NCI-H774 (cell line): Measurements from ENCODE around the gene COG3.

ENCODE experiments used
- DNase-seq: peaks from one replicate; lab custom pipeline; 2025; lab: John Stamatoyannopoulos, UW

COG3 gene

DNA sequence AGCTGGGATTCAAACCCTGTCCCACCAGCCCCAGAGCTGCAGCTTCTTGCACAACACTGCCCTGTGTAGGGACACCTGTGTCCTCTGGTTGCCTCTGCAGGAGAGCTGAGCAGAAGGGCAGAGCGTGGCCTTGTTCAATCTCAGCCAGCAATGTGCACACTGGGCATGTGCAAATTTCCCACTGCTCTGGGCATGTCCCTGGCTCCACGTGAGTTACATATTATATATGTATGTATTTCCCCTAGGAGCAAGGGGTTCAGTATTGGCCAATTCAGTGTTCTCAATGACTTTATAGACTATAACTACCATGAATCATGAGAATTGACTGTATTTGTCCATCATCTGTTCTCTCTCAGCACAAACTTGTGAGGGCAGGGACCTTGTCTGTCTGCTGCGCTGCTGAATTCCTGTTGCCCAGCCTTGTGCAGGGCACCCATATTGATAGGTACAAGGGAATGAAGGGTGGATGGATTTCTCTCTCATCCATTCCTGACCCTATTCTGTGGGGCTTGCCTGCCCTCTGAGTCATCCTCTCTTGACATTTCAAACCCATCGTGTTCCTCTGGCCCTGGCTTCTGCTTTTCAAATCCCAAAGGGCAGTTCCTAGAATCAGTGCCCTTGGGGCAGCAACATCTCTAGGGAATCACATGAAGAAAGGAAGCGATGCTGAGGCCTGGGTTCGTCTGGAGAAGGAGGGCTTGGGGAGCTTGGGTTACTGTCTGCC is 81.1 kb downstream of the COG3 start:
- no peak for DNase-seq

DNA sequence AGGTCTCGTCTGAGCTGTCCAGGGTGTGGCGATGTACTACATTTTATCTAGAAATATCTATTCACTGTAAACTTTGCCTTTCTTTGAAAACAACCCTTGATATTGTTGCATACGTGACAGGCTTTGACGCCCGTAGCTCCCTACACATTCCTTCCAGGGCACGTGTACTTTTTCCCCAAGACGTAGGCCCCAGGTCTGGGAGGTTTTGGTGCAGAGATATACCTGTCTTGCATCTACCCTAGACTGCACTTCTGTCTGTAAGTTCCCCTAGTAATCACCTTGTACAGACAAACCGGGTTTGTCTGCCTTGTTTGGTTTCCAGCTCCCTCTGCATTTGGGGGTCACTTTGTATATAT is 81.6 kb downstream of the COG3 start:
- DNase-seq = no peak

DNA sequence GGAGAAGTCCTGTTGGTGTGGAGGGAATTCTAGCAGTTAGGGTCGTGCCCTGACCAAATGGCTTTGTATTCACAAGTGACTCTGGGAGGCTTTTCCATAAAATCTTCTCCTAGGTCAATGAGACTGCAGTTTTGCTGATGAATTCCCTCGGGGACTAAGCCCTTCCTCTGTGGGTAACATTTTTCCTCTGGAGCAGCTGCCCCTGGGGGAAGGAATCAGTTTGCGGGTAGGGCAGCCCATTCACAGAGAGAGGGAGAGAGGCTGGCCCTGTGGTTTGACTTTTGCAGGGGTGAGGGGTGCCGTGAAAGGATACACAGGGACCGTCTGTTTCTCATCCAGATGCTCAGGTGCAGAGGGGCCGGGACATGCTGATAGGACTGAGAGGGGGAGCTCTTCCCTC is 83.5 kb downstream of the COG3 start:
- DNase-seq = no peak

DNA sequence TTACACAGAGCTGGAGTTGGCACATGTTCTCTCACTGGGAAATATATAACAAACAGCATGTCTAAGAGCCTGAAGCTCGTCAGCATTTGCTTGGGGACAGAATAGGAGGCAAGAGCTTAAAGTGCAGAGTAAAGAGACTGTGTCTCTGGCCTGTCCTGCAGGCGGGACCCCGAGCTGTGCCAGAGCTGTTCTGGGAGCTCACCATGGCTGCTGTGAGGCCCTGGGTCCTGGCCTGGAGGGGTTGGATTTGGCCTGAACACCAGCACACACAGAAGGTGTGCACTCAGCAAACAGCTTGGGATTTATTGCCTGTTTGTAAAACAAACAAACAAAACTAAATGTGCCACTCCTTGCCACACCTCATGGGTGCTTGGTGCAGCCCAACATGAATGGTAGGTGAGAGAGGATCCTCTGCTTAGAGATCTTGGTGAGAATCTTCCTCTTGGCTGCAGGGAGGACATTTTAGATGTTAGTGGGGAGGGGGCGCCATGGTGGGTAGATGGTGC is 89.9 kb downstream of the COG3 start:
- no peak for DNase-seq

DNA sequence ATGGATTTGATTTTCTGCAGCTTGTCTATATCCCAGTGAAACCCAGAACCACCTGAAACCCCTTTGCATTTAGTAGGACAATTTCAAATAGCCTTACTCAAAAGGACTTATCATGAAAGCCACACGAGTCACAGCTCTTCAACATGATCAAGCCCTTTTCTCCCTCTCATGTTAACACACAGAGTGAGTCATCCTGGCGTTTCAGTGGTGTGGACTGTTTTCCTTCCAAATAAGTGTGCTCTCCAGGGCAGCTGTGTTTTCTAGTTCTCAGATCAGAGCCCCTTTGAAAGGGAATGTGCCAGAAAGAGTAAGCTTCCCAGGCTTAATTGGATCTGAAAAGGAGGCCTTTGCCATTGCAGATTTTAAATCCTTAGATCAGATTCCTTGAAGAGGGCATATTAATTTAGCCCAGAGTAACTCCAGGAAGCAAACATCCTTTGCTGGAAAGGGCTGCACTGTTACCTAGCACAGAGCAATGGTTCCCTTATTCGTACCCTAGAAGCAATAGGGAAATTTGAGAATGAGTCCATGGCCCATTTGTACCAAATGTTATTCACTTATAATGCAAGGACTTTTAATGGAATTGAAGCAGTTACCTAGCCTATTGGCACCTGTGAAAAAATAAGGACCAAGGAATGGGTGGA is 99.5 kb downstream of the COG3 start:
- no peak for DNase-seq

DNA sequence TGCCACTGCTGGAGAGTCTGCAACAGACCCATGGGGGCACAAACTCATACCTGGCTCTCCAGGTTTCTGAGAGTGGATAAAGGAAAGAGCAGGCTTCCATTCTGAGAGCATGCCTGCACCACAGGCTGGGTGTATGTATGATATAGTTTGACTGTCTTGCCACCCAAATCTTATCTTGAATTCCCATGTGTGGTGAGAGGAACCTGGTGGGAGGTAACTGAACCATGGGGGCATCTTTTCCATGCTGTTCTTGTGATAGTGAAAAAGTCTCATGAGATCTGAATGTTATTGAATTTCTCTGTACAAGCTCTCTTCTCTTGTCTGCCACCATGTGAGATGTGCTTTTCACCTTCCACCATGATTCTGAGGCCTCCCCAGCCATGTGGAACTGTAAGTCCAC is 100.6 kb downstream of the COG3 start:
- DNase-seq = no peak

DNA sequence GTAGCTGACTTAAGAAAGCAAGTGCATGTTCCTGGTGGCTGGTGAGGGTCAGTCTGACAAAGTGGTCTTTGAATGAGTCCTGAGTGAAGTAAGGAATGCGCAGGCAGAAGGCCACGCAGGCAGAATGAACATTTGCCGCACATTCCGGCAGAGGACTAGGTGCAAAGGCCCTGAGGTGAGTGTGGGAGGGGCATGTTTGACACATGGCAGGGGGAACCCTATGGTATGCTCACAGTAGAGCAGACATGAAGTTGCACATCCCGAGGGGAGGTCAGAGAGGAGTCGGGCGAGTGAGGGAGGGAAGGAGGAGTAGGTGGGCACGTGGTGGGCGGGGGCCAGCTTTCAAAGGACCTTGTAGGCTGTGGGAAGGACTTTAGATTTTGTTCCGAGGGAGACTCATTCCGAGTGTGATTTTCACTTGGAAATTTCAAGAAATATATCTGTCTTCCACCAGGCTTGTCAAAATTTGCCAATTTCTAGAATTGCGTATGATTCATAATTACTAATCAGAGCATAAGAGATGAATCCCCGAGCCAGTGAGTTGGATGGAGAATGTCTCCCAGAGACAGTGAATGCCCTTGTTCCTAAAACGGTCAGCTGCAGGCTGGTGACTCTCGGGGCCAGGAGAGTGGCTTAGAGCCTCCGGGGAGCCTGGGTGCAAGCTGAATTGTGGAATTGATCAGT is 110.5 kb downstream of the COG3 start:
- no peak for DNase-seq

DNA sequence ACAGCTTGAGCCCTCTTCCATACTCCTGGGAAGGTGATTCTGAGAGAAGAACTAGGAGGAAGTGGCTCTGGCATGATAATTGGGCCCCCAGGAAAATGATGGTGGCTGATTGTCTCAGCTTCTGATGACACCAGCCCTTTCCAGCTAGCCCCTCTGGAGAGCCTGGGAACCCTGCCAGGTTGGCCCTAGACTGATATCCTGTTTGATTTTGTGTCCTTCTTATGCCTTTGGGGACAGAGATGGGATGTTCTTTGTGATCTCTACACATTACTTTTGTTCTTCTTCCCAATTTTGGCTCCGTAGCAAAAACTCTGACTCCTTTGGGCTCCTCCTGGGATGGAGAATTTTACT is 111.1 kb downstream of the COG3 start:
- DNase-seq = no peak

DNA sequence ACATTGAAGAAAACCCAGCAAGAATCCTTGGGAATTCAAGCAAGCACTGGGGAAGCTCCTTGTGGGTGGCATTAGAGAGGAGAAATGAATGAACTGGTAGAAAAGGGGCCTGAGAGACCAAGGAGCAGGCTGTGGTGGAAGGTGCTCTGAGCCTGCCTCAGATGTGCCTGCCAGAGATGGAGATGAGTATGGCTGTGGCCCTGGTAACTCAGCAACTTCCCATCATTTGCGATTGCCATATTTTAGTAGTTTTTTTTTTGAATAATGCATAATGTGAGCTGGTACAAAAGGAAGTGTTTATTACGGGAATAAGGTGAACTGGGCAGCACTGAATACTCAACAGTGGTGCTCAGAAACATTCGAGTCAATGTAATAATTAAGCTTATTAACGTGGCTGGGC is 111.7 kb downstream of the COG3 start:
- no peak for DNase-seq

DNA sequence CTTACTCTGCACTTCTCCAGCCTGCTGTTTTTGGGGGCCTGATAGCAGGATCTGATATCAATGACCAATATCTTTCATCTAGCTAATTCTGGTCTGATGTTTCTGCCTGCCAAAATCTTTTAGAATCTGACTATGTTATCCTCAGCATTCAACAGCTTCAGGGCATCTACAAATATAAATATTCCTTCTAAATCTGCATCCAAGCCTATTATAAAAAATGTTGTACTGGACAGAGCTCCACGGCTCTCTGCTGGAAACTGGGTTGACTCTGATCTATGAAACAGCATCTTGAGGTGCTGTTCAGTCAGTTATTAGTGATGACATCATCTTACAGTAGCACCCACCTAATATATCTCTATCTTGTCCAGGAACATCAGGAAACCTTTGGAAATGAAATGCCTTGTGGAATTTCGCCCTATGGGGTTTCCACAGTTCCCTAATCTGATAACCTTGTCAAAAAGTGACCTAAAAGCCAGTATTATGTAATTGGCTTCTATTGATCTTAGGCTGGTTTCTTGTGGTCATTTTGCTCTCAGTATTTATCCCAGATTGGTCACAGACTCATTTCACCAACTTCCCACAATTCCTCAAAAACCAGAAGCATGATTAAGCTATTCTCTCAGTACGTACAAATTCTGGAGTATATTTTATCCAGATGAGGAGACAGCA is 117.8 kb downstream of the COG3 start:
- no peak for DNase-seq

DNA sequence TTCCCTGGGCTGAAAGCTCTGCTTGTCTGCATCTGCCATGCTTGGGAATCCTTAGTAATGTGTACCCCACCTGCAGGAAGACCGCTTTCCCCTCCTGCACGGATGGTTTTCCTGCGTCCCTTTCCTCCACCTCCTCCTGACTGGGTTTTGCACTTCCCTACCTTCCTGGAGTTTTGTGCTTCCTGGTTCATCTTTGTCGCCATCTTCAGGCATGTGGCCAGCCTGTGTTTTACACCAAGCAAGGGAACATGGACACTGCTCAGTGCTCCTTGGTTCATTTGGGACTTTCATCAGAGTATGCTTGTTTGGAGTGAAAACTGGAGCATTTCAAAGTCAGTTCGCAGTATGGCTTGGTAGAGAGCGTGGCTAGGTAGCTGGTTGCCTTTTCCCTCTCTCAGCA is 120.1 kb downstream of the COG3 start:
- DNase-seq = no peak
